GM23248 (cell line): ENCODE data around the gene DPP10. TPM values are rescaled to one million over a fixed set of nuclear protein-coding genes. Genes with fewer than 3 reads are reported as not detected.

Experiments
- DNase-seq: peaks from one replicate; pipeline ENCODE4 v3.0.0-alpha.2; 2015
- H2AFZ ChIP-seq: fragments of 200-600 bp; sonication (generic); 2 replicates; pipeline ENCODE4 v1.6.1; 2016; ENCODE audit warnings: antibody characterized with exemption
- H3F3A ChIP-seq: fragments of 200-600 bp; sonication (generic); 2 replicates; pipeline ENCODE4 v1.6.1; 2016; ENCODE audit warnings: mild to moderate bottlenecking, antibody characterized with exemption, mixed run types; ENCODE audit not compliant: insufficient read depth
- H3K27ac ChIP-seq: fragments of 200-600 bp; sonication (generic); 2 replicates; pipeline ENCODE4 v1.5.1; 2016; ENCODE audit warnings: mild to moderate bottlenecking
- H3K27me3 ChIP-seq: fragments of 200-600 bp; sonication (generic); replicated peaks from 2 replicates; pipeline ENCODE4 v1.6.1; 2016; ENCODE audit warnings: mild to moderate bottlenecking; ENCODE audit not compliant: insufficient read depth
- H3K36me3 ChIP-seq: fragments of 200-600 bp; sonication (generic); 2 replicates; pipeline ENCODE4 v1.6.1; 2016; ENCODE audit warnings: low read depth, mild to moderate bottlenecking
- H3K4me1 ChIP-seq: fragments of 200-600 bp; sonication (generic); 2 replicates; pipeline ENCODE4 v1.6.1; 2016; ENCODE audit warnings: mild to moderate bottlenecking; ENCODE audit not compliant: insufficient read depth
- H3K4me2 ChIP-seq: fragments of 200-600 bp; sonication (generic); one replicate; pipeline ENCODE4 v1.6.1; 2016; ENCODE audit warnings: mild to moderate bottlenecking; ENCODE audit not compliant: unreplicated experiment
- H3K4me3 ChIP-seq: fragments of 200-600 bp; sonication (generic); 2 replicates; pipeline ENCODE4 v1.5.1; 2016; ENCODE audit warnings: mild to moderate bottlenecking
- H3K79me2 ChIP-seq: fragments of 200-600 bp; sonication (generic); 2 replicates; pipeline ENCODE4 v1.6.1; 2016; ENCODE audit warnings: mild to moderate bottlenecking; ENCODE audit not compliant: insufficient read depth
- H3K9ac ChIP-seq: fragments of 200-600 bp; sonication (generic); 2 replicates; pipeline ENCODE4 v1.6.1; 2016; ENCODE audit warnings: mild to moderate bottlenecking
- H3K9me2 ChIP-seq: fragments of 200-600 bp; sonication (generic); 2 replicates; pipeline ENCODE4 v1.6.1; 2016; ENCODE audit warnings: mixed run types, mild to moderate bottlenecking, moderate library complexity; ENCODE audit not compliant: insufficient read depth
- H3K9me3 ChIP-seq: fragments of 200-600 bp; sonication (generic); one replicate; pipeline ENCODE4 v1.6.1; 2017; ENCODE audit warnings: low read depth
- H4K20me1 ChIP-seq: fragments of 200-600 bp; sonication (generic); 2 replicates; pipeline ENCODE4 v1.6.0; 2016; ENCODE audit not compliant: insufficient read depth
- EZH2 ChIP-seq: fragments of 200-600 bp; sonication (generic); IDR thresholded peaks from 2 replicates; pipeline ENCODE4 v1.6.1; 2018; ENCODE audit warnings: antibody characterized with exemption, mild to moderate bottlenecking; ENCODE audit not compliant: insufficient read depth, poor library complexity, severe bottlenecking
- EZH2phosphoT487 ChIP-seq: fragments of 200-600 bp; sonication (generic); IDR thresholded peaks from 2 replicates; pipeline ENCODE4 v1.6.1; 2018; ENCODE audit warnings: antibody characterized with exemption, moderate library complexity, mild to moderate bottlenecking, low read depth; ENCODE audit not compliant: insufficient read depth
- WGBS, 2 experiments: methylation state at CpG; one replicate each; pipeline ENCODE4 v1.1.6; 2015 to 2017; ENCODE audit warnings: low lambda C conversion rate in 2 of 2, low coverage in 1 of 2; ENCODE audit errors: missing lambda C conversion rate in 2 of 2; 5-methylcytosine and 5-hydroxymethylcytosine counted together
- in situ Hi-C: fragments of 300-500 bp; cut with MboI; formaldehyde crosslinking; loops from 2 replicates; pipeline ENCODE4 v1.15.0; 2020
- polyA plus RNA-seq: library from polyadenylated mRNA; unstranded; fragments of >200 nt; fragmentation: Nextera tagmentation; extraction: Ambion mirVana; gene quantifications from 2 replicates; pipeline ENCODE4 v1.2.1, GENCODE V29; 2016
- total RNA-seq: library from RNA; depleted of rRNA; stranded (reverse); fragments of >200 nt; shearing (Covaris generic); gene quantifications from 2 replicates; pipeline ENCODE4 v1.2.3, GENCODE V29; 2014

The DPP10 gene
- total and polyA plus RNA-seq, 2 experiments from 2014 or later = not detected

- Histone ChIP-seq H3K4me1 (no peaks in the 10 kb centered on the region), H3K4me3 (no peak overlapping the region), H3F3A (no peaks in the 10 kb centered on the region), H3K9ac (no peak overlapping the region), H3K9me3 (no peaks in the 10 kb centered on the region), H3K27me3 (no peaks in the 10 kb centered on the region), H4K20me1 (no peaks in the 10 kb centered on the region), H3K4me2 (no peak overlapping the region), H3K36me3 (no peaks in the 10 kb centered on the region), H3K27ac (no peak overlapping the region), H3K9me2 (no peaks in the 10 kb centered on the region), H2AFZ (no peak overlapping the region), H3K79me2 (no peaks in the 10 kb centered on the region)
- WGBS, 2 experiments = 11 to 19% methylated on average over 1 of the region's 1 CpG
- in situ Hi-C loops = no loop called here
- TF ChIP-seq EZH2 (no peak), EZH2phosphoT487 (no peak)
- DNase-seq = no peak
These were observed 1116.3 kb downstream of the DPP10 start for GRCh38 chr2:115558725-115559124.

- Histone ChIP-seq H3K4me1 (no peaks in the 10 kb centered on the region), H3F3A (no peaks in the 10 kb centered on the region), H3K27me3 (no peaks in the 10 kb centered on the region), H3K9ac (no peak overlapping the region), H3K79me2 (no peaks in the 10 kb centered on the region), H3K9me2 (no peaks in the 10 kb centered on the region), H3K27ac (no peak overlapping the region), H3K4me2 (no peak overlapping the region), H3K4me3 (no peak overlapping the region), H3K36me3 (no peaks in the 10 kb centered on the region), H3K9me3 (no peaks in the 10 kb centered on the region), H2AFZ (no peak overlapping the region), H4K20me1 (no peaks in the 10 kb centered on the region)
- in situ Hi-C loops = no loop called here
- TF ChIP-seq EZH2phosphoT487 (no peak), EZH2 (no peak)
- no peak for DNase-seq
- WGBS, 2 experiments = 27 to 33% methylated on average over 4 of the region's 4 CpGs
These were observed 1118.2 kb downstream of the DPP10 start for GRCh38 chr2:115560666-115561065.

GRCh38 chr2:115568643-115569042 is 1126.2 kb downstream of the DPP10 start:
- 0 to 4% methylated on average over 1 of the region's 1 CpG for WGBS, 2 experiments
- H3K9me2 ChIP-seq = no peaks in the 10 kb centered on the region
- H4K20me1 ChIP-seq = no peaks in the 10 kb centered on the region
- H3K4me3 ChIP-seq = no peak overlapping the region
- in situ Hi-C loops = no loop called here
- no peak for TF ChIP-seq EZH2
- TF ChIP-seq EZH2phosphoT487 = no peak
- H3K27me3 ChIP-seq = no peaks in the 10 kb centered on the region
- no peaks in the 10 kb centered on the region for H3K4me1 ChIP-seq
- H3F3A ChIP-seq = no peaks in the 10 kb centered on the region
- no peaks in the 10 kb centered on the region for H3K9me3 ChIP-seq
- no peak for DNase-seq
- no peak overlapping the region for H3K27ac ChIP-seq
- no peak overlapping the region for H3K4me2 ChIP-seq
- no peak overlapping the region for H3K9ac ChIP-seq
- no peaks in the 10 kb centered on the region for H3K79me2 ChIP-seq
- no peak overlapping the region for H2AFZ ChIP-seq
- H3K36me3 ChIP-seq = no peaks in the 10 kb centered on the region

- WGBS, 2 experiments = 5 to 7% methylated on average over 2 of the region's 2 CpGs
- no peaks in the 10 kb centered on the region for H3K36me3 ChIP-seq
- in situ Hi-C loops = no loop called here
- no peaks in the 10 kb centered on the region for H3K4me1 ChIP-seq
- no peaks in the 10 kb centered on the region for H3K9me3 ChIP-seq
- DNase-seq = no peak
- H3K79me2 ChIP-seq = no peaks in the 10 kb centered on the region
- no peaks in the 10 kb centered on the region for H4K20me1 ChIP-seq
- H2AFZ ChIP-seq = no peak overlapping the region
- no peak overlapping the region for H3K4me3 ChIP-seq
- TF ChIP-seq EZH2phosphoT487 = no peak
- no peak for TF ChIP-seq EZH2
- no peaks in the 10 kb centered on the region for H3K27me3 ChIP-seq
- H3K4me2 ChIP-seq = no peak overlapping the region
- H3F3A ChIP-seq = no peaks in the 10 kb centered on the region
- no peaks in the 10 kb centered on the region for H3K9me2 ChIP-seq
- no peak overlapping the region for H3K27ac ChIP-seq
- no peak overlapping the region for H3K9ac ChIP-seq
These were observed 1127.1 kb downstream of the DPP10 start for GRCh38 chr2:115569547-115569946.

GRCh38 chr2:115572746-115573145 is 1130.3 kb downstream of the DPP10 start:
- H3K4me3 ChIP-seq = no peak overlapping the region
- no peaks in the 10 kb centered on the region for H3K4me1 ChIP-seq
- no peaks in the 10 kb centered on the region for H3K79me2 ChIP-seq
- no peaks in the 10 kb centered on the region for H3F3A ChIP-seq
- no peak for TF ChIP-seq EZH2phosphoT487
- TF ChIP-seq EZH2 = no peak
- no peaks in the 10 kb centered on the region for H4K20me1 ChIP-seq
- no peak for DNase-seq
- in situ Hi-C loops = no loop called here
- H3K36me3 ChIP-seq = no peaks in the 10 kb centered on the region
- H3K9me3 ChIP-seq = no peaks in the 10 kb centered on the region
- no peaks in the 10 kb centered on the region for H3K27me3 ChIP-seq
- no peak overlapping the region for H3K4me2 ChIP-seq
- no peak overlapping the region for H3K27ac ChIP-seq
- H3K9me2 ChIP-seq = no peaks in the 10 kb centered on the region
- H2AFZ ChIP-seq = no peak overlapping the region
- H3K9ac ChIP-seq = no peak overlapping the region
